Panc1 (cell line): ENCODE data around the gene SMIM1. TPM values are rescaled to one million over a fixed set of nuclear protein-coding genes. Genes with fewer than 3 reads are reported as not detected.

Experiments
- ATAC-seq: fragments of 200-7000 bp; cut with Tn5 transposase; 2 replicates; pipeline ENCODE4 v1.9.1; 2020; ENCODE audit warnings: mild to moderate bottlenecking, moderate library complexity
- BruUV-seq: library from RNA; stranded (reverse); fragments of 400-500 nt; replicated peaks from 2 replicates; lab custom pipeline; 2021; lab: Mats Ljungman, UMichigan
- CTCF ChIA-PET: fragments of 300-600 bp; sonication (Branson Sonifier 250); formaldehyde crosslinking; loops from one replicate; lab custom pipeline; 2022; ENCODE audit warnings: antibody characterized with exemption; lab: Charles Lee
- POLR2A ChIA-PET: fragments of 300-600 bp; sonication (Branson Sonifier 250); formaldehyde crosslinking; loops from one replicate; lab custom pipeline; 2022; ENCODE audit warnings: antibody characterized with exemption; lab: Charles Lee
- DNase-seq: peaks from one replicate; pipeline ENCODE4 v3.0.0-alpha.2; 2010; ENCODE audit warnings: low read depth, low spot score
- H3K27ac ChIP-seq: 2 replicates; pipeline ENCODE4 v1.5.1; 2011; ENCODE audit warnings: mild to moderate bottlenecking, low read length, inconsistent platforms
- H3K27me3 ChIP-seq: fragments of 200-500 bp; sonication (Bioruptor generic); 2 replicates; pipeline ENCODE4 v1.6.0; 2014; ENCODE audit warnings: low read length, inconsistent platforms; ENCODE audit not compliant: control insufficient read depth, insufficient read depth
- H3K36me3 ChIP-seq: fragments of 200-500 bp; sonication (Bioruptor generic); 2 replicates; pipeline ENCODE4 v1.5.1; 2014; ENCODE audit warnings: inconsistent platforms, mild to moderate bottlenecking, low read length, moderate library complexity; ENCODE audit not compliant: control insufficient read depth, insufficient read depth
- H3K4me1 ChIP-seq: 2 replicates; pipeline ENCODE4 v1.5.1; 2011; ENCODE audit warnings: inconsistent platforms, mild to moderate bottlenecking, low read length, moderate library complexity; ENCODE audit not compliant: control insufficient read depth, insufficient read depth
- H3K4me3 ChIP-seq, 2 experiments: 2 replicates each; pipeline ENCODE4 v1.5.1; 2011 to 2012; ENCODE audit warnings: low read depth in 2 of 2, low read length in 2 of 2, mild to moderate bottlenecking in 2 of 2, inconsistent platforms in 1 of 2, moderate library complexity in 1 of 2
- H3K9me3 ChIP-seq: fragments of 200-500 bp; sonication (Bioruptor generic); 2 replicates; pipeline ENCODE4 v1.5.1; 2014; ENCODE audit warnings: low read depth, mild to moderate bottlenecking, inconsistent platforms, low read length, moderate library complexity; ENCODE audit not compliant: control insufficient read depth, insufficient read depth
- CTCF ChIP-seq: fragments of 450-650 bp; IDR thresholded peaks from 2 replicates; pipeline ENCODE4 v1.5.1; 2017; ENCODE audit warnings: mild to moderate bottlenecking
- POLR2AphosphoS5 ChIP-seq: IDR thresholded peaks from 2 replicates; pipeline ENCODE4 v1.6.1; 2012; ENCODE audit warnings: mild to moderate bottlenecking, low read depth, low read length, moderate library complexity
- REST ChIP-seq, 2 experiments: IDR thresholded peaks; 2 replicates each; pipeline ENCODE4 v1.6.1; 2011 to 2012; ENCODE audit warnings: low read depth in 2 of 2, control low read depth in 1 of 2, low read length in 1 of 2, mild to moderate bottlenecking in 1 of 2, moderate library complexity in 1 of 2; ENCODE audit not compliant: insufficient read depth in 1 of 2
- SIN3A ChIP-seq: IDR thresholded peaks from 2 replicates; pipeline ENCODE4 v1.6.1; 2012; ENCODE audit warnings: low read depth, mild to moderate bottlenecking, low read length, moderate library complexity, borderline replicate concordance; ENCODE audit not compliant: insufficient read depth
- TCF7L2 ChIP-seq: IDR thresholded peaks from 2 replicates; pipeline ENCODE4 v1.6.1; 2011; ENCODE audit warnings: mild to moderate bottlenecking, low read depth, low read length, inconsistent platforms
- in situ Hi-C: cut with HindIII; loops from 2 replicates; pipeline ENCODE4 v1.10.0; 2016; ENCODE audit warnings: low sequenced_read_pairs, low pct_unique_long_range_greater_than_20kb
- intact Hi-C: fragments of 100-400 bp; cut with micrococcal nuclease; formaldehyde crosslinking; loops from one replicate; pipeline ENCODE4 v1.10.0; 2022; ENCODE audit not compliant: unreplicated experiment
- total RNA-seq: library from RNA; stranded (reverse); gene quantifications from one replicate; pipeline ENCODE4 v1.2.1, GENCODE V29; 2021; ENCODE audit not compliant: unreplicated experiment

SMIM1 gene
- total RNA-seq, 1 experiment from 2014 or later = 35.5 TPM

- intact Hi-C loops (no loop called here), in situ Hi-C loops (no loop called here)
- Histone ChIP-seq H3K4me1 (peaks cover 51% of the 10 kb centered on the region), H3K27me3 (no peaks in the 10 kb centered on the region), H3K27ac (peak overlapping the region; percentile 58), H3K9me3 (no peaks in the 10 kb centered on the region), H3K36me3 (no peaks in the 10 kb centered on the region), H3K4me3 (no peak overlapping the region; a peak in 1 of 4 replicates)
- no TSS peak for BruUV-seq
- ChIA-PET CTCF (interaction anchor here (1.1 to 1.3 kb wide), 2 partner anchors 13 to 50 kb away, joined by 3 read pairs; no protein-coding TSS in a partner anchor), POLR2A (no interaction called here)
- ATAC-seq = no peak
- TF ChIP-seq REST (IDR thresholded peaks at IDR 0.05; ENCODE audit: insufficient read depth in 1 of 2, low read depth in 2 of 2, low read length in 1 of 2) (no peak), POLR2AphosphoS5 (no peak), CTCF (no peak), SIN3A (no peak), TCF7L2 (no peak)
- no peak for DNase-seq
Measured at GRCh38 chr1:3774276-3774945, 1.9 kb downstream of the SMIM1 start.

GRCh38 chr1:3774946-3775489, 2.5 kb downstream of the SMIM1 start:
- no peak for TF ChIP-seq TCF7L2
- TF ChIP-seq REST (IDR thresholded peaks at IDR 0.05; ENCODE audit: insufficient read depth in 1 of 2, low read depth in 2 of 2, low read length in 1 of 2) = no peak
- no peak for TF ChIP-seq CTCF
- TF ChIP-seq POLR2AphosphoS5 = no peak
- no peak for TF ChIP-seq SIN3A
- DNase-seq = no peak
- intact Hi-C loops = no loop called here
- peaks cover 51% of the 10 kb centered on the region for H3K4me1 ChIP-seq
- no TSS peak for BruUV-seq
- no peak overlapping the region for H3K4me3 ChIP-seq
- in situ Hi-C loops = no loop called here
- ATAC-seq = peak; percentile 17
- H3K27ac ChIP-seq = peak overlapping the region; percentile 68
- no peaks in the 10 kb centered on the region for H3K36me3 ChIP-seq
- H3K27me3 ChIP-seq = no peaks in the 10 kb centered on the region
- POLR2A ChIA-PET = no interaction called here
- no peaks in the 10 kb centered on the region for H3K9me3 ChIP-seq
- CTCF ChIA-PET = interaction anchor here (0.5 to 1.3 kb wide), 4 partner anchors 14 to 306 kb away, joined by 3 to 5 read pairs (median 4); no protein-coding TSS in a partner anchor
